GM12878 (cell line): ENCODE data around the gene IGF2R. TPM values are rescaled to one million over a fixed set of nuclear protein-coding genes. Genes with fewer than 3 reads are reported as not detected.

ENCODE experiments used
- BHLHE40 ChIP-seq, 2 experiments: fragments of 450-650 bp in 1 of 2; IDR thresholded peaks; 2 replicates each; pipeline ENCODE4 v1.6.1; 2011 to 2017; ENCODE audit warnings: low read depth in 2 of 2, borderline replicate concordance in 1 of 2, improper control_type of control experiment in 1 of 2, low read length in 1 of 2, mild to moderate bottlenecking in 1 of 2
- CBX3 ChIP-seq: fragments of 200-600 bp; sonication (generic); IDR thresholded peaks from 2 replicates; pipeline ENCODE4 v1.6.1; 2016; ENCODE audit warnings: low read depth, borderline replicate concordance
- CREM ChIP-seq: IDR thresholded peaks from 2 replicates; pipeline ENCODE4 v1.6.1; 2014; ENCODE audit warnings: antibody characterized with exemption, low read depth
- CTCF ChIP-seq, 3 experiments: IDR thresholded peaks in 2 of 3; conservative IDR thresholded peaks in 1 of 3; 2 replicates each; pipeline ENCODE4 v1.5.1; 2011; ENCODE audit warnings: low read depth in 3 of 3, low read length in 3 of 3, mild to moderate bottlenecking in 3 of 3, control low read depth in 2 of 3, moderate library complexity in 2 of 3, inconsistent platforms in 1 of 3, mixed read lengths in 1 of 3; ENCODE audit not compliant: control insufficient read depth in 2 of 3, insufficient read depth in 1 of 3; ENCODE audit errors: extremely low read depth in 1 of 3
- EZH2 ChIP-seq: IDR thresholded peaks from 2 replicates; pipeline ENCODE4 v1.6.1; 2012; ENCODE audit warnings: low read depth, mild to moderate bottlenecking, control low read depth, inconsistent platforms, low read length, borderline replicate concordance; ENCODE audit not compliant: control insufficient read depth
- FOXM1 ChIP-seq: IDR thresholded peaks from 2 replicates; pipeline ENCODE4 v1.6.1; 2012; ENCODE audit warnings: low read depth, mild to moderate bottlenecking, inconsistent platforms, low read length, moderate library complexity
- GABPA ChIP-seq: IDR thresholded peaks from 2 replicates; pipeline ENCODE4 v1.6.1; 2014; ENCODE audit warnings: antibody characterized with exemption, low read depth, mild to moderate bottlenecking, inconsistent platforms
- HCFC1 ChIP-seq: fragments of 150-350 bp; IDR thresholded peaks from 2 replicates; pipeline ENCODE4 v1.6.1; 2014; ENCODE audit warnings: low read length
- HDAC6 ChIP-seq: fragments of 200-600 bp; sonication (generic); IDR thresholded peaks from one replicate; pipeline ENCODE4 v1.8.0; 2017; ENCODE audit warnings: antibody characterized with exemption; ENCODE audit not compliant: unreplicated experiment
- KAT2A ChIP-seq: conservative IDR thresholded peaks from 2 replicates; pipeline ENCODE4 v1.6.1; 2011; ENCODE audit warnings: low read depth, low read length; ENCODE audit not compliant: control insufficient read depth
- LARP7 ChIP-seq: fragments of 450-650 bp; IDR thresholded peaks from 2 replicates; pipeline ENCODE4 v1.6.1; 2017; ENCODE audit warnings: mild to moderate bottlenecking
- MEF2A ChIP-seq: IDR thresholded peaks from 2 replicates; pipeline ENCODE4 v1.6.1; 2011; ENCODE audit warnings: low read depth, mild to moderate bottlenecking, low read length, moderate library complexity; ENCODE audit not compliant: insufficient read depth
- MYB ChIP-seq: fragments of 150-350 bp; IDR thresholded peaks from 2 replicates; pipeline ENCODE4 v1.6.1; 2014; ENCODE audit warnings: mild to moderate bottlenecking, low read depth, low read length, borderline replicate concordance
- NR2F1 ChIP-seq: fragments of 450-650 bp; conservative IDR thresholded peaks from 2 replicates; pipeline ENCODE4 v1.6.1; 2017; ENCODE audit warnings: mild to moderate bottlenecking
- POLR2A ChIP-seq: IDR thresholded peaks from 2 replicates; pipeline ENCODE4 v1.6.1; 2011; ENCODE audit warnings: low read depth, mild to moderate bottlenecking, low read length
- POLR2AphosphoS2 ChIP-seq: IDR thresholded peaks from 2 replicates; pipeline ENCODE4 v1.6.1; 2011; ENCODE audit warnings: low read depth, mild to moderate bottlenecking, low read length, improper control_type of control experiment, moderate library complexity
- RAD21 ChIP-seq: IDR thresholded peaks from 2 replicates; pipeline ENCODE4 v1.6.1; 2011; ENCODE audit warnings: mild to moderate bottlenecking, low read depth, low read length, moderate library complexity; ENCODE audit not compliant: insufficient read depth
- RUNX3 ChIP-seq: IDR thresholded peaks from 2 replicates; pipeline ENCODE4 v1.6.1; 2012; ENCODE audit warnings: low read length, inconsistent platforms
- SMAD1 ChIP-seq: fragments of 450-650 bp; IDR thresholded peaks from 2 replicates; pipeline ENCODE4 v1.6.1; 2018; ENCODE audit warnings: mild to moderate bottlenecking, low read depth; ENCODE audit not compliant: partially characterized antibody
- SMARCA5 ChIP-seq: fragments of 450-650 bp; IDR thresholded peaks from 2 replicates; pipeline ENCODE4 v1.6.1; 2017; ENCODE audit warnings: mild to moderate bottlenecking
- YBX1 ChIP-seq: fragments of 450-650 bp; IDR thresholded peaks from 2 replicates; pipeline ENCODE4 v1.6.1; 2016; ENCODE audit warnings: antibody characterized with exemption
- ZBTB33 ChIP-seq: fragments of 450-650 bp; IDR thresholded peaks from 2 replicates; pipeline ENCODE4 v1.6.1; 2017; ENCODE audit warnings: mild to moderate bottlenecking
- ZNF274 ChIP-seq: IDR thresholded peaks from one replicate; pipeline ENCODE4 v1.8.0; 2011; ENCODE audit not compliant: insufficient read length, insufficient read depth
- polyA plus RNA-seq, 11 experiments: library from polyadenylated mRNA; depleted of rRNA in 4 of 11; unstranded in 6 of 11; stranded (reverse) in 5 of 11; fragments of >200 nt; fragmentation: Nextera tagmentation in 4 of 11; fragmentation: Illumina TruSeq in 1 of 11; extraction: Ambion mirVana in 4 of 11; extraction: Trizol in 1 of 11; gene quantifications; 1 replicate in 1 of 11; 2 replicates in 10 of 11; pipeline versions ENCODE4 v1.2.1 to v1.2.3, GENCODE V29; 2011 to 2016; ENCODE audit warnings: inconsistent platforms in 2 of 11, missing spikeins in 2 of 11, low read depth in 1 of 11
- total RNA-seq, 4 experiments: library from RNA; depleted of rRNA in 3 of 4; stranded (reverse); fragments of >200 nt in 3 of 4; fragmentation: Illumina TruSeq in 1 of 4; extraction: Trizol in 1 of 4; gene quantifications; 2 replicates each; pipeline versions ENCODE4 v1.2.1 to v1.2.3, GENCODE V29; 2013 to 2021
- TF ChIP-seq, protein P1 (sequence below): fragments of 450-650 bp; formaldehyde crosslinking; IDR thresholded peaks from 2 replicates; pipeline ENCODE4 v1.5.0; 2022; ENCODE audit warnings: mild to moderate bottlenecking, missing genetic modification characterization

Gene IGF2R
- total and polyA plus RNA-seq, 10 of the 15 experiments (the other 5 are each of a cell fraction or from before 2014, with no cell fraction given), result 1.00 to 40.1 (median 16.8) TPM

DNA sequence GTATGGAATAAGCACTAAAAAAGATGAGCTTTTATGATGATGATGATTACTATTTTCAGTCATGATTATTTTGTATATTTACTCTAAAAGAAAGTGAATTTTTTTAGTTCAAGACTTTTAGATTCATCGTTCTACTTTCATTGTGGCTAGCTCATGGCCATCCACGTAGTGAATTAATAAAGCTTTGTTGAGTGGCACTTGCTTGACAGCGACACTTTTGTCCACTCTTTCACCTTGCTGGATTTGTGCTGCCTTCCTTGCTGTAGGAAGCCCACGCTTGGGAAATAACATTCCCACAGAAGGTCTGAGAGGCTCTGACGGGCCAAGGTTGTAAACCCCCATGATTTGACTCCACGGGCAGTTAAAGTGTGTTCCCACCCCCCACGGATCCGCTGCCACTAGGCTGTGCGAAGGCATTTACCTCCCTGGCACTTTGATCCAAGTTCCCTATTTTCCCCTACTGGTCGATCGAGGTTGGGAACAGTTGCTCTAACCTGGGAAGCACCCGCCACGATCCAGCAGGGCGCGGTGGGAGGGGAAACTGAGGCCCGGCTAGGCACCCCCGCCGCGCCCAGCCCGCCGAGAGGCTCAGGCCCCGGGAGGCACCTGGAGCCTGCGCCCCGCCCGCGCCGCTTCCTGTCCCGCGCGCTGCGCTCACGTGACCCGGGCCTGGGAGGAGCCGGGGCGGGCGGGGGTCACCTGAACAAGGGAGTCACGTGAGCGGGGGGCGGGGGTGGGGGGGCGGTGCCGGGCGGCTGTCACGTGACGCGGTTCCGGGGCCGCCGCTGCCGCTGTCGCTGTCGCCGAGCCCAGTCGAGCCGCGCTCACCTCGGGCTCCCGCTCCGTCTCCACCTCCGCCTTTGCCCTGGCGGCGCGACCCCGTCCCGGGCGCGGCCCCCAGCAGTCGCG is at the start of gene IGF2R (continued):
- TF ChIP-seq CTCF (IDR thresholded peaks at IDR 0.05 in 2 of 3, conservative IDR thresholded peaks at IDR 0.05 in 1 of 3; ENCODE audit: control insufficient read depth in 2 of 3, extremely low read depth in 1 of 3, insufficient read depth in 1 of 3, low read depth in 3 of 3, low read length in 3 of 3) (no peak), FOXM1 (no peak), POLR2A (peak; percentile 94), EZH2 (no peak), SMARCA5 (peak; percentile 53; the same call in 1 of the 2 replicates), NR2F1 (no peak), LARP7 (peak; percentile 58; the same call in 1 of the 2 replicates), RUNX3 (no peak; the same call in 1 of the 2 replicates), CBX3 (no peak), HDAC6 (no peak), KAT2A (no peak), ZBTB33 (no peak), HCFC1 (no peak), RAD21 (0 out of 2 replicates have a peak, but pooled peaks have one; percentile 15), ZNF274 (no peak), SMAD1 (no peak), MEF2A (no peak), CREM (no peak), GABPA (no peak), BHLHE40 (IDR thresholded peaks at IDR 0.05; ENCODE audit: borderline replicate concordance in 1 of 2, low read depth in 2 of 2, low read length in 1 of 2) (peak; percentile 90 to 97), YBX1 (no peak), MYB (no peak), POLR2AphosphoS2 (peak; percentile 85)
- TF ChIP-seq, protein P1, sequence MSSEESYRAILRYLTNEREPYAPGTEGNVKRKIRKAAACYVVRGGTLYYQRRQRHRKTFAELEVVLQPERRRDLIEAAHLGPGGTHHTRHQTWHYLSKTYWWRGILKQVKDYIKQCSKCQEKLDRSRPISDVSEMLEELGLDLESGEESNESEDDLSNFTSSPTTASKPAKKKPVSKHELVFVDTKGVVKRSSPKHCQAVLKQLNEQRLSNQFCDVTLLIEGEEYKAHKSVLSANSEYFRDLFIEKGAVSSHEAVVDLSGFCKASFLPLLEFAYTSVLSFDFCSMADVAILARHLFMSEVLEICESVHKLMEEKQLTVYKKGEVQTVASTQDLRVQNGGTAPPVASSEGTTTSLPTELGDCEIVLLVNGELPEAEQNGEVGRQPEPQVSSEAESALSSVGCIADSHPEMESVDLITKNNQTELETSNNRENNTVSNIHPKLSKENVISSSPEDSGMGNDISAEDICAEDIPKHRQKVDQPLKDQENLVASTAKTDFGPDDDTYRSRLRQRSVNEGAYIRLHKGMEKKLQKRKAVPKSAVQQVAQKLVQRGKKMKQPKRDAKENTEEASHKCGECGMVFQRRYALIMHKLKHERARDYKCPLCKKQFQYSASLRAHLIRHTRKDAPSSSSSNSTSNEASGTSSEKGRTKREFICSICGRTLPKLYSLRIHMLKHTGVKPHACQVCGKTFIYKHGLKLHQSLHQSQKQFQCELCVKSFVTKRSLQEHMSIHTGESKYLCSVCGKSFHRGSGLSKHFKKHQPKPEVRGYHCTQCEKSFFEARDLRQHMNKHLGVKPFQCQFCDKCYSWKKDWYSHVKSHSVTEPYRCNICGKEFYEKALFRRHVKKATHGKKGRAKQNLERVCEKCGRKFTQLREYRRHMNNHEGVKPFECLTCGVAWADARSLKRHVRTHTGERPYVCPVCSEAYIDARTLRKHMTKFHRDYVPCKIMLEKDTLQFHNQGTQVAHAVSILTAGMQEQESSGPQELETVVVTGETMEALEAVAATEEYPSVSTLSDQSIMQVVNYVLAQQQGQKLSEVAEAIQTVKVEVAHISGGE (CRISPR knock-in tag), result no peak
